ENCODE measurements around the gene C18orf32. TPM values are rescaled to one million over a fixed set of nuclear protein-coding genes. Genes with fewer than 3 reads are reported as not detected.

The C18orf32 gene
- total and polyA plus RNA-seq, 2 of the 13 experiments (the other 11 are each of a cell fraction or from before 2014, with no cell fraction given) = 17.6 to 20.6 TPM

- TF ChIP-seq GMEB1 (CRISPR knock-in tag; IDR thresholded peaks at IDR 0.05; ENCODE audit: borderline replicate concordance) (peak; percentile 99), ZNF501 (CRISPR knock-in tag; IDR thresholded peaks at IDR 0.05) (peak; percentile 81; the same call in 1 of the 2 replicates), ZBTB38 (CRISPR knock-in tag; IDR thresholded peaks at IDR 0.05) (peak; percentile 91), HOXD1 (CRISPR knock-in tag; IDR thresholded peaks at IDR 0.05) (no peak; the same call in 1 of the 2 replicates), NCOA1 (CRISPR knock-in tag; IDR thresholded peaks at IDR 0.05) (peak; percentile 79; the same call in 1 of the 2 replicates), ATF5 (CRISPR knock-in tag; IDR thresholded peaks at IDR 0.05; ENCODE audit: low read depth) (0 out of 2 replicates have a peak, but pooled peaks have one; percentile 49), MZF1 (CRISPR knock-in tag; IDR thresholded peaks at IDR 0.05; ENCODE audit: borderline replicate concordance) (no peak), SP2 (CRISPR knock-in tag; IDR thresholded peaks at IDR 0.05) (peak; percentile 95), ZNF441 (CRISPR knock-in tag; IDR thresholded peaks at IDR 0.05; ENCODE audit: borderline replicate concordance) (no peak), CBX2 (IDR thresholded peaks at IDR 0.05; ENCODE audit: low read depth, low read length) (no peak), CBX2 (CRISPR knock-in tag; IDR thresholded peaks at IDR 0.05; ENCODE audit: low read depth) (no peak), FOXJ3 (CRISPR knock-in tag; IDR thresholded peaks at IDR 0.05; ENCODE audit: borderline replicate concordance) (peak; percentile 50; the same call in 1 of the 2 replicates), ETV5 (CRISPR knock-in tag; IDR thresholded peaks at IDR 0.05; ENCODE audit: borderline replicate concordance) (peak; percentile 97), ZNF574 (CRISPR knock-in tag; IDR thresholded peaks at IDR 0.05) (peak; percentile 89), BRCA1 (CRISPR knock-in tag; IDR thresholded peaks at IDR 0.05) (peak; percentile 84; the same call in 1 of the 2 replicates), ZNF180 (CRISPR knock-in tag; IDR thresholded peaks at IDR 0.05; ENCODE audit: borderline replicate concordance, low read depth) (no peak), HOMEZ (CRISPR knock-in tag; IDR thresholded peaks at IDR 0.05; ENCODE audit: low read depth) (no peak; the same call in 1 of the 2 replicates), SIX1 (CRISPR knock-in tag; IDR thresholded peaks at IDR 0.05; ENCODE audit: borderline replicate concordance) (no peak), XRCC5 (optimal IDR thresholded peaks at IDR 0.05; ENCODE audit: low read length) (peak; percentile 53), NONO (IDR thresholded peaks at IDR 0.05) (no peak), NONO (CRISPR knock-in tag; conservative IDR thresholded peaks at IDR 0.05) (peak; percentile 87), ZNF543 (CRISPR knock-in tag; IDR thresholded peaks at IDR 0.05) (peak; percentile 68; the same call in 1 of the 2 replicates)
These were observed at the start of gene C18orf32 (continued) for GRCh38 chr18:49486953-49487710.

Measured in HepG2 (cell line).